ENCODE measurements around the gene G6PC1. TPM values are rescaled to one million over a fixed set of nuclear protein-coding genes. Genes with fewer than 3 reads are reported as not detected.

G6PC1 gene
- total and polyA plus RNA-seq, 2 of the 13 experiments (the other 11 are each of a cell fraction or from before 2014, with no cell fraction given), result 1.7 to 37.9 TPM

DNA sequence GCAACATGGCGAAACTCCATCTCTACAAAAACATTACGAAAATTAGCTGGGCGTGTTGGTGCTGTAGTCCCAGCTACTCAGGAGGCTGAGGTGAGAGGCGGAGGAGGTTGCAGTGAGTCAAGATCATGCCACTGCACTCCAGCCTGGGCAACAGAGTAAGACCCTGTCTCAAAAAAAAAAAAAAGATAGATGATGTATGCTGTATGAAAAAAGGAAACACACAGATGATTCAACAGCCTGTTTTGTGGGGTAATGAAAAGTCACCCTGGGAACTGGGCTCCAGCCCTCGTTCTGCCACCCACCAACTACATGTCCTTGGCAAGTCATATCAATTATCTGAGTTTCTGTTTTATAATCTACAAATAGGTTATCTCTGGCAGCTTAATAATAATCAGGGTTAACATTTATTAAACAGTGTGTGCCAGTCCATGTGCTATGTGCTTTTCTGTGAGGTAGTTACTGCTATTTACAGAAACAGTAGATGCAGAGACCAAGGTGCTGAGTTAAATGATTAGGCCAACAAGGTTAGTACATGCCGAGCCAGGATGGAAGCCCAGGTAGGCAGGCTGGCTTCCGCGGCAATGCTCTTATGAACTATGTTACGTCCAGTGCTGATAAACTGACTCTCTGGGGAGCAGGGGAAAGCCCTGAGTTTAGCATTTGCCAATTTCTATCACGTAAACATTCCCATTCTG lies 1.1 kb downstream of the G6PC1 start (continued):
- no peak for TF ChIP-seq ZFP41 (CRISPR knock-in tag; IDR thresholded peaks at IDR 0.05; ENCODE audit: borderline replicate concordance)
- no peak for TF ChIP-seq RFXANK (CRISPR knock-in tag; IDR thresholded peaks at IDR 0.05)
- no peak for TF ChIP-seq FOXK1 (CRISPR knock-in tag; IDR thresholded peaks at IDR 0.05; ENCODE audit: borderline replicate concordance, low read depth)
- TF ChIP-seq KAT2B (IDR thresholded peaks at IDR 0.05; ENCODE audit: borderline replicate concordance, low read depth, low read length), result no peak
- no peak for TF ChIP-seq ZNF792 (CRISPR knock-in tag; IDR thresholded peaks at IDR 0.05)
- TF ChIP-seq SIN3B (IDR thresholded peaks at IDR 0.05; ENCODE audit: low read length), result no peak; the same call in 1 of the 2 replicates
- TF ChIP-seq TAF1 (CRISPR knock-in tag; IDR thresholded peaks at IDR 0.05), result no peak
- no peak for TF ChIP-seq HOXA7 (CRISPR knock-in tag; IDR thresholded peaks at IDR 0.05)
- TF ChIP-seq MTA1 (CRISPR knock-in tag; IDR thresholded peaks at IDR 0.05; ENCODE audit: borderline replicate concordance), result no peak
- 0 out of 2 replicates have a peak, but pooled peaks have one; percentile 10 for TF ChIP-seq HNF4A (CRISPR knock-in tag; IDR thresholded peaks at IDR 0.05)
- no peak for TF ChIP-seq E2F1 (CRISPR knock-in tag; IDR thresholded peaks at IDR 0.05)
- TF ChIP-seq ADNP (CRISPR knock-in tag; IDR thresholded peaks at IDR 0.05), result no peak
- TF ChIP-seq MBNL3 (CRISPR knock-in tag; conservative IDR thresholded peaks at IDR 0.05), result no peak
- TF ChIP-seq SNAI1 (CRISPR knock-in tag; IDR thresholded peaks at IDR 0.05; ENCODE audit: borderline replicate concordance), result no peak
- no peak for TF ChIP-seq NR1H2 (CRISPR knock-in tag; IDR thresholded peaks at IDR 0.05; ENCODE audit: borderline replicate concordance, low read depth)
- no peak for TF ChIP-seq SETDB1 (CRISPR knock-in tag; IDR thresholded peaks at IDR 0.05; ENCODE audit: borderline replicate concordance)
- TF ChIP-seq IRX3 (CRISPR knock-in tag; IDR thresholded peaks at IDR 0.05; ENCODE audit: borderline replicate concordance, low read depth), result 0 out of 2 replicates have a peak, but pooled peaks have one; percentile 24
- TF ChIP-seq TBX2 (CRISPR knock-in tag; IDR thresholded peaks at IDR 0.05; ENCODE audit: borderline replicate concordance), result no peak
- TF ChIP-seq SAFB2 (CRISPR knock-in tag; IDR thresholded peaks at IDR 0.05; ENCODE audit: borderline replicate concordance, low read depth), result no peak
- TF ChIP-seq ZNF768 (CRISPR knock-in tag; IDR thresholded peaks at IDR 0.05), result no peak
- TF ChIP-seq, protein P1, sequence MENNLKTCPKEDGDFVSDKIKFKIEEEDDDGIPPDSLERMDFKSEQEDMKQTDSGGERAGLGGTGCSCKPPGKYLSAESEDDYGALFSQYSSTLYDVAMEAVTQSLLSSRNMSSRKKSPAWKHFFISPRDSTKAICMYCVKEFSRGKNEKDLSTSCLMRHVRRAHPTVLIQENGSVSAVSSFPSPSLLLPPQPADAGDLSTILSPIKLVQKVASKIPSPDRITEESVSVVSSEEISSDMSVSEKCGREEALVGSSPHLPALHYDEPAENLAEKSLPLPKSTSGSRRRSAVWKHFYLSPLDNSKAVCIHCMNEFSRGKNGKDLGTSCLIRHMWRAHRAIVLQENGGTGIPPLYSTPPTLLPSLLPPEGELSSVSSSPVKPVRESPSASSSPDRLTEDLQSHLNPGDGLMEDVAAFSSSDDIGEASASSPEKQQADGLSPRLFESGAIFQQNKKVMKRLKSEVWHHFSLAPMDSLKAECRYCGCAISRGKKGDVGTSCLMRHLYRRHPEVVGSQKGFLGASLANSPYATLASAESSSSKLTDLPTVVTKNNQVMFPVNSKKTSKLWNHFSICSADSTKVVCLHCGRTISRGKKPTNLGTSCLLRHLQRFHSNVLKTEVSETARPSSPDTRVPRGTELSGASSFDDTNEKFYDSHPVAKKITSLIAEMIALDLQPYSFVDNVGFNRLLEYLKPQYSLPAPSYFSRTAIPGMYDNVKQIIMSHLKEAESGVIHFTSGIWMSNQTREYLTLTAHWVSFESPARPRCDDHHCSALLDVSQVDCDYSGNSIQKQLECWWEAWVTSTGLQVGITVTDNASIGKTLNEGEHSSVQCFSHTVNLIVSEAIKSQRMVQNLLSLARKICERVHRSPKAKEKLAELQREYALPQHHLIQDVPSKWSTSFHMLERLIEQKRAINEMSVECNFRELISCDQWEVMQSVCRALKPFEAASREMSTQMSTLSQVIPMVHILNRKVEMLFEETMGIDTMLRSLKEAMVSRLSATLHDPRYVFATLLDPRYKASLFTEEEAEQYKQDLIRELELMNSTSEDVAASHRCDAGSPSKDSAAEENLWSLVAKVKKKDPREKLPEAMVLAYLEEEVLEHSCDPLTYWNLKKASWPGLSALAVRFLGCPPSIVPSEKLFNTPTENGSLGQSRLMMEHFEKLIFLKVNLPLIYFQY (CRISPR knock-in tag; IDR thresholded peaks at IDR 0.05; ENCODE audit: borderline replicate concordance), result 0 out of 2 replicates have a peak, but pooled peaks have one; percentile 12
- 0 out of 2 replicates have a peak, but pooled peaks have one; percentile 15 for TF ChIP-seq ZZZ3 (CRISPR knock-in tag; IDR thresholded peaks at IDR 0.05; ENCODE audit: borderline replicate concordance)
- TF ChIP-seq HDAC6 (IDR thresholded peaks at IDR 0.05; ENCODE audit: low read depth, low read length), result no peak
- TF ChIP-seq, protein P2, sequence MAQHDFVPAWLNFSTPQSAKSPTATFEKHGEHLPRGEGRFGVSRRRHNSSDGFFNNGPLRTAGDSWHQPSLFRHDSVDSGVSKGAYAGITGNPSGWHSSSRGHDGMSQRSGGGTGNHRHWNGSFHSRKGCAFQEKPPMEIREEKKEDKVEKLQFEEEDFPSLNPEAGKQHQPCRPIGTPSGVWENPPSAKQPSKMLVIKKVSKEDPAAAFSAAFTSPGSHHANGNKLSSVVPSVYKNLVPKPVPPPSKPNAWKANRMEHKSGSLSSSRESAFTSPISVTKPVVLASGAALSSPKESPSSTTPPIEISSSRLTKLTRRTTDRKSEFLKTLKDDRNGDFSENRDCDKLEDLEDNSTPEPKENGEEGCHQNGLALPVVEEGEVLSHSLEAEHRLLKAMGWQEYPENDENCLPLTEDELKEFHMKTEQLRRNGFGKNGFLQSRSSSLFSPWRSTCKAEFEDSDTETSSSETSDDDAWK (CRISPR knock-in tag; IDR thresholded peaks at IDR 0.05), result no peak
- no peak for TF ChIP-seq ZFP62 (CRISPR knock-in tag; IDR thresholded peaks at IDR 0.05)
- TF ChIP-seq NFYC (CRISPR knock-in tag; IDR thresholded peaks at IDR 0.05), result no peak

Data from HepG2 (cell line).